Measurements from ENCODE around the gene ASXL1. TPM values are rescaled to one million over a fixed set of nuclear protein-coding genes. Genes with fewer than 3 reads are reported as not detected.

The ASXL1 gene
- polyA plus RNA-seq, 1 donor (not counting 4 experiments of a cell fraction or from before 2014, with no cell fraction given): 20.0 TPM

DNA sequence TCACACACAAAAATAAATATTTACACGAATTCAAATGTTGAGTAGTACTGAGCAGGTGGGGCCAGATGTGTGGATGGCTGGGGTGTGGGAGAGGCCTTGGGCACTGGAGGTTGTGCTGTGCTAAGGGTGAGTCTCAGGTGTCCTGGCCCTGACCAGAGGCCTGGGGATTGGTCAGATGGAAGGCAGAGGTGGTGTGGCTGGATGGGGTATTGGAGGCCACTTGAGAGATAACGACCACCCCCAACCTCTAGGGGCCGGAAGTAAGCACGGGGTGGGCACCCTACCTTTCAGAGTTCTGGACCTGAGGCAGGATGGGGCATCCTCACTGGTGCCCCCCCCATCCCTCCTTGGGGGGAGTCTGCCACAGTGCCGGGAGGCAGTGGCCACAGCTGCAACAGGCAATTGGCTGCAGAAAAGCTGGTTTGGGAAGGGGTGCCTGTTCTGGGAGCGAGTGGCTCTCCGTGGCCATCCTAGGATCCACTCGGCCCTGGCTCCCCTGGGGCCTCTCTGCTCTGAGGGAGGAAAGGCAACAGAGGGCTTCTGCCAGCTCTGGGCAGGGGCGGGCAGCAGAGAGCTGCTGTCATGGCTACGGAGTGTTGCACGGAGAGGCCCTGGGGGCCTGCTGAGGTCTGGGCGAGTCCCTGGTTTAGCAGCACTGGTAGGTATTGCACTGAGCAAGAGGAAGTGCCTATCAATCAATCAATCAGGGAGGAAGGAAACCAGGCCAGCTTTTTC is 87.6 kb downstream of the ASXL1 start:
- no peak overlapping the region for H2AFZ ChIP-seq (ENCODE audit: control insufficient read depth, low read length)
- H4K20me1 ChIP-seq (ENCODE audit: control insufficient read depth, extremely low read depth, insufficient read depth, low read length): no peaks in the 10 kb centered on the region
- H3K4me2 ChIP-seq (ENCODE audit: control insufficient read depth, extremely low read depth, insufficient read depth, low read depth, low read length): no peak overlapping the region
- H3K27me3 ChIP-seq (ENCODE audit: control insufficient read depth, extremely low read depth, insufficient read depth, low read length): no peaks in the 10 kb centered on the region
- H3K9ac ChIP-seq (ENCODE audit: control insufficient read depth, extremely low read depth, insufficient read depth, low read length): no peak overlapping the region
- no peak for FAIRE-seq
- H3K9me1 ChIP-seq (ENCODE audit: control insufficient read depth, extremely low read depth, insufficient read depth, low read length): no peaks in the 10 kb centered on the region
- no peaks in the 10 kb centered on the region for H3K79me2 ChIP-seq (ENCODE audit: control insufficient read depth, insufficient read depth, low read length)
- no peak overlapping the region for H3K27ac ChIP-seq (ENCODE audit: control insufficient read depth, insufficient read depth, low read length)
- no peaks in the 10 kb centered on the region for H3K4me1 ChIP-seq (ENCODE audit: control insufficient read depth, extremely low read depth, insufficient read depth, low read length)
- dilution Hi-C loops (cut with MboI; ENCODE audit: extremely low pct_ligation_motif_present, low sequenced_read_pairs): no loop called here
- TF ChIP-seq, protein P1, sequence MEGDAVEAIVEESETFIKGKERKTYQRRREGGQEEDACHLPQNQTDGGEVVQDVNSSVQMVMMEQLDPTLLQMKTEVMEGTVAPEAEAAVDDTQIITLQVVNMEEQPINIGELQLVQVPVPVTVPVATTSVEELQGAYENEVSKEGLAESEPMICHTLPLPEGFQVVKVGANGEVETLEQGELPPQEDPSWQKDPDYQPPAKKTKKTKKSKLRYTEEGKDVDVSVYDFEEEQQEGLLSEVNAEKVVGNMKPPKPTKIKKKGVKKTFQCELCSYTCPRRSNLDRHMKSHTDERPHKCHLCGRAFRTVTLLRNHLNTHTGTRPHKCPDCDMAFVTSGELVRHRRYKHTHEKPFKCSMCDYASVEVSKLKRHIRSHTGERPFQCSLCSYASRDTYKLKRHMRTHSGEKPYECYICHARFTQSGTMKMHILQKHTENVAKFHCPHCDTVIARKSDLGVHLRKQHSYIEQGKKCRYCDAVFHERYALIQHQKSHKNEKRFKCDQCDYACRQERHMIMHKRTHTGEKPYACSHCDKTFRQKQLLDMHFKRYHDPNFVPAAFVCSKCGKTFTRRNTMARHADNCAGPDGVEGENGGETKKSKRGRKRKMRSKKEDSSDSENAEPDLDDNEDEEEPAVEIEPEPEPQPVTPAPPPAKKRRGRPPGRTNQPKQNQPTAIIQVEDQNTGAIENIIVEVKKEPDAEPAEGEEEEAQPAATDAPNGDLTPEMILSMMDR (optimal IDR thresholded peaks at IDR 0.05 in 1 of 3, IDR thresholded peaks at IDR 0.05 in 1 of 3, conservative IDR thresholded peaks at IDR 0.05 in 1 of 3; ENCODE audit: extremely low read depth in 1 of 3, insufficient read depth in 2 of 3, low read length in 3 of 3): no peak
- no peak for TF ChIP-seq EZH2 (IDR thresholded peaks at IDR 0.05; ENCODE audit: low read length)
- peaks cover 0 to 2% of the 10 kb centered on the region in 2 experiments for H3K36me3 ChIP-seq (ENCODE audit: control insufficient read depth in 2 of 2, extremely low read depth in 1 of 2, insufficient read depth in 2 of 2, low read length in 2 of 2)
- no peak overlapping the region for H3K4me3 ChIP-seq (ENCODE audit: control insufficient read depth in 2 of 3, extremely low read depth in 1 of 3, insufficient read depth in 2 of 3, low read depth in 1 of 3, low read length in 3 of 3)
- DNase-seq (ENCODE audit: low read depth, low spot score): no peak
- H3K9me3 ChIP-seq (ENCODE audit: control insufficient read depth, low read depth, low read length): no peaks in the 10 kb centered on the region

DNA sequence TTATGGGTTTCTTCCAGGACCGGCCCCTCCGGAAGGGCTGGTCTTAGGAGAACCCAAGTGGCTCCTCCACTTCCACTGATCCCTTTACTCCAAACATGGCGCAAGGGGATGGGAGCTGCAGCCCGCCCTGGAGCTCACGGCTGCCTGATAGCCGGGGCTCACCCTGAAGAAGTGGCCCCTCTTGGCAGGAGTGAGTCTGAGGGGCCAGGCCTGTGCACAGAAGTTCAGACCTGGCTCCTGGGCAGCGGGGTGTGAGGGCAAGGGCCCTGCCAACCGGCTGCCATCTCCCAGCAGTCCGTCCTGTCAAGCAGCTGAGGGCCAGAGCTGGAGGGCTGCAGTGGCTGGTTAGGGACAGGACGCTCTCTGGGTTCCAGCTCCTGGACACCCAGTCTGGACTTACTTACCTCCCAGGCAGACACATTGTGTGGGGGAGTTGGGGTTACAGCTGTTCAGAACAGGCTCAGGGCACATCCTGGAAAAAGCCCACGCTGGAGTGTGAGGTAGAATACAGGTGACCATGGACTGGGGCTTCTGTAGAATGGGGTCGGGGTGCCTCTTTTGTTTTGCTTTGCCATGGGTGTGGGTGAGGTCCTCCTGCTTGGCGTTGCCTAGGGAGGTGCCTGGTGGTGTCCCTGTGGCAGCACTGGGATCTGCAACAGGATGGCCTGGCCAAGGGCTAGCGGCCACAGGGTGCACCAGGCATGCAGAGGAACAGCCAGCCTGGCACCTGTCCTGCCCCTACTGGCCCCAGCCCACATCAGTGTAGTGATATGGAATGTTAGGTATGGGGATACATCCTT is 88.4 kb downstream of the ASXL1 start:
- H3K9me1 ChIP-seq (ENCODE audit: control insufficient read depth, extremely low read depth, insufficient read depth, low read length): no peaks in the 10 kb centered on the region
- FAIRE-seq (no peak), DNase-seq (ENCODE audit: low read depth, low spot score) (no peak)
- no peaks in the 10 kb centered on the region for H3K4me1 ChIP-seq (ENCODE audit: control insufficient read depth, extremely low read depth, insufficient read depth, low read length)
- H3K4me3 ChIP-seq (ENCODE audit: control insufficient read depth in 2 of 3, extremely low read depth in 1 of 3, insufficient read depth in 2 of 3, low read depth in 1 of 3, low read length in 3 of 3): no peak overlapping the region
- no peaks in the 10 kb centered on the region for H4K20me1 ChIP-seq (ENCODE audit: control insufficient read depth, extremely low read depth, insufficient read depth, low read length)
- H3K27me3 ChIP-seq (ENCODE audit: control insufficient read depth, extremely low read depth, insufficient read depth, low read length): no peaks in the 10 kb centered on the region
- TF ChIP-seq EZH2 (IDR thresholded peaks at IDR 0.05; ENCODE audit: low read length): no peak
- TF ChIP-seq, protein P1 (optimal IDR thresholded peaks at IDR 0.05 in 1 of 3, IDR thresholded peaks at IDR 0.05 in 1 of 3, conservative IDR thresholded peaks at IDR 0.05 in 1 of 3; ENCODE audit: extremely low read depth in 1 of 3, insufficient read depth in 2 of 3, low read length in 3 of 3): no peak
- H2AFZ ChIP-seq (ENCODE audit: control insufficient read depth, low read length): no peak overlapping the region
- no peak overlapping the region for H3K4me2 ChIP-seq (ENCODE audit: control insufficient read depth, extremely low read depth, insufficient read depth, low read depth, low read length)
- H3K36me3 ChIP-seq (ENCODE audit: control insufficient read depth in 2 of 2, extremely low read depth in 1 of 2, insufficient read depth in 2 of 2, low read length in 2 of 2): peaks cover 0 to 2% of the 10 kb centered on the region in 2 experiments
- no peaks in the 10 kb centered on the region for H3K9me3 ChIP-seq (ENCODE audit: control insufficient read depth, low read depth, low read length)
- H3K79me2 ChIP-seq (ENCODE audit: control insufficient read depth, insufficient read depth, low read length): no peaks in the 10 kb centered on the region
- H3K27ac ChIP-seq (ENCODE audit: control insufficient read depth, insufficient read depth, low read length): no peak overlapping the region
- no peak overlapping the region for H3K9ac ChIP-seq (ENCODE audit: control insufficient read depth, extremely low read depth, insufficient read depth, low read length)
- dilution Hi-C loops (cut with MboI; ENCODE audit: extremely low pct_ligation_motif_present, low sequenced_read_pairs): no loop called here

Measured in keratinocyte (primary cell).